Measurements from ENCODE around the gene RAB3GAP1.

RAB3GAP1 gene

DNA sequence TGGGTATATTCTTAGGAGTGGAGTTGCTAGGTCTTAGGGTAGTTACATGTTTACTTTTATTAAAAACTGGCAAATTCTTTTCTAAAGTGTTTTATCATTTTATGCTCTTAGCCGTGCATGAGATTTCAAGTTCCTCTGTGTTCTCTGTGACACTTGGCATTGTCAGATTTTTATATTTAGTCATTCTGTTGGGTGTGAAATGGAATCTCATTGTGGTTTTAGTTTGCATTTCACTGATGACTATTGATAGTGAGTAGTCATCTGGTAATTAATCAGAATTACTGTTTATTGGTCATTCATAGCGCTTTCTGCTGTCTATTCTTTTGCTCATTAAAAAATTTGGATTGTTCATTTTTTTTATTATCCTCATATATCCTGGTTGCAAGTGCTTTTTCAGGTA is 34.1 kb downstream of the RAB3GAP1 start:
- TF ChIP-seq, protein P1, sequence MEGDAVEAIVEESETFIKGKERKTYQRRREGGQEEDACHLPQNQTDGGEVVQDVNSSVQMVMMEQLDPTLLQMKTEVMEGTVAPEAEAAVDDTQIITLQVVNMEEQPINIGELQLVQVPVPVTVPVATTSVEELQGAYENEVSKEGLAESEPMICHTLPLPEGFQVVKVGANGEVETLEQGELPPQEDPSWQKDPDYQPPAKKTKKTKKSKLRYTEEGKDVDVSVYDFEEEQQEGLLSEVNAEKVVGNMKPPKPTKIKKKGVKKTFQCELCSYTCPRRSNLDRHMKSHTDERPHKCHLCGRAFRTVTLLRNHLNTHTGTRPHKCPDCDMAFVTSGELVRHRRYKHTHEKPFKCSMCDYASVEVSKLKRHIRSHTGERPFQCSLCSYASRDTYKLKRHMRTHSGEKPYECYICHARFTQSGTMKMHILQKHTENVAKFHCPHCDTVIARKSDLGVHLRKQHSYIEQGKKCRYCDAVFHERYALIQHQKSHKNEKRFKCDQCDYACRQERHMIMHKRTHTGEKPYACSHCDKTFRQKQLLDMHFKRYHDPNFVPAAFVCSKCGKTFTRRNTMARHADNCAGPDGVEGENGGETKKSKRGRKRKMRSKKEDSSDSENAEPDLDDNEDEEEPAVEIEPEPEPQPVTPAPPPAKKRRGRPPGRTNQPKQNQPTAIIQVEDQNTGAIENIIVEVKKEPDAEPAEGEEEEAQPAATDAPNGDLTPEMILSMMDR (IDR thresholded peaks at IDR 0.05), result no peak

DNA sequence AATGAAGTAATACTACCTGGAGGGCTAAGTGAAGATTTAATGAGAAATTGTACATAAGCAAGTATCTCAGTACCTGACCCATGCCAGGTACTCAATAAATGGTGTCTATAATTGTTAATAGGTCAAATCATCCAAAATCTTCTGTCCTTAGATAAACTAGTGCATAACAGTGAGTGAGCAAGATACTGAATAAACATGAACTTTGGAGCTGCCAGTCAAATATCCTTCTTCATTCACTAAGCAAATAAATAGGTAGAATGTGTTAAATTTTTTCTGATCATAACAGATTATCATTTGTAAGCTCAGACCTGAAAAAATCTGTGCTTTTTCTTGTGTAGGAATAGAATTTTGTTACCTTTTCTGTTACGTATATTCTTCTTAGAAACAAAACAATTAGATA is 39.6 kb downstream of the RAB3GAP1 start:
- TF ChIP-seq, protein P1 (IDR thresholded peaks at IDR 0.05), result no peak

DNA sequence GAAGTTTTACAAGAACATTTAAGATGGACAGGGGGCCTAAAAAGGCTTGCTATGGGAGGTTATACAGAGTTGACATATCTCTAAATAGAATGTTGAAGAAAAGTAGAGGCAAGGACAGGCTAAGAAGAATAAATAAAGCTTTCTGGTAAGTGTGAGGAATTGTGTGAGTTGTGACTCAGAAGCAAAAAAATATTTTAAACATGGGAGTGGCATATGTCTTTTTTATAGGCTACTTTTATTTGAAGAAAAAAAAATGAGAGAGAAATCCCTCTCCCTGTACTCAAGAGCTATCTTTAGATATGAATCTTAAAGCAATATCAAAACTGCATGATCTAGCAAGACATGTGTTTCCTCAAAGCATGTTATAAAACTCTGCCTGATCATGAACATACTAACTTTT is 41.1 kb downstream of the RAB3GAP1 start:
- TF ChIP-seq, protein P1 (IDR thresholded peaks at IDR 0.05), result no peak

DNA sequence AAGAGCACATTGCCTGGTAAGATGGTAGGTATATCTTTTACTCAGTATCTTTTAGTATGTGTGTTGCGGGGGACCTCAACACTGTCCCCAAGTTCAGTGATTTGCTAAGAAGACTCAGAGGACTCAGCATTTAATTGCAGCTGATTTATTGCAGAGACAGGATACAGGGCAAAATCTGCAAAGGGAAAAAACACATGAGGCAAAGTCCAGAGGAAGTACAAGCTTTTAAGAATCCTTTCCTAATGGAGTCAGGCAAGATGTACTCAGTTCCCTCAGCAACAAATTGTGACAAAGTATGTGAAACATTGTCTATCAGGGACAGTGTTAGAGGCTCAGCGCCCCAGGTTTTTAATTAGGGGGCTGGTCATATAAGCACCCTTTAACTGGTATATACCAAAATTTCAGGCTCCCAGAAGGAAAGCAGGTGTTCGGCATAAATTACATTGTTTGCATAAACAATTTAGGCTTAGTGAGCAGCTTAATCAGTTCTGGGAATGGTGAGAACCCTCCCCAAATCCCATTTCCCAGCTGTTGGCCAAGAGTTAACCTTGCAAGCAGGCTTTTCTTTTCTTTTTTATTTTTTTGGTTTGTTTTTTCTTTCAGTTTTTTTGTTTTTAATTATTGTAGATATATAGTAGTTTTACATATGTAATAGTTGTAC is 41.7 kb downstream of the RAB3GAP1 start:
- TF ChIP-seq, protein P1 (IDR thresholded peaks at IDR 0.05), result no peak

DNA sequence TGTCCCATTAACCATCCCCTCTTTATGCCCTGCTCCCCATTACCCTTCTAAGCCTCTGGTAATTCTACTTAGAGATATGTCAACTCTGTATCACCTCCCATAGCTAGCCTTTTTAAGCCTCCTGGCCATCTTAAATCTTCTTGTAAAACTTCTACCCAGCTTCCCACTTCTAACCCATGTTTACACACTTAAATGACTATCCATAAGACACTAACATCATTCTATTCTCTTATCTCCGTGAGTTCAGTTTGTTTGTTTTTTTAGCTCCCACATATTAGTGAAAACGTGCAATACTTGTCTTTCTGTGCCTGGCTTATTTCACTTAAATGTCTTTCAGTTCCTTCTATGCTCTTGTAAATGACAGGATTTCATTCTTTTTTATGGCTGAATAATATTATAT is 42.4 kb downstream of the RAB3GAP1 start:
- TF ChIP-seq, protein P1 (IDR thresholded peaks at IDR 0.05), result no peak

DNA sequence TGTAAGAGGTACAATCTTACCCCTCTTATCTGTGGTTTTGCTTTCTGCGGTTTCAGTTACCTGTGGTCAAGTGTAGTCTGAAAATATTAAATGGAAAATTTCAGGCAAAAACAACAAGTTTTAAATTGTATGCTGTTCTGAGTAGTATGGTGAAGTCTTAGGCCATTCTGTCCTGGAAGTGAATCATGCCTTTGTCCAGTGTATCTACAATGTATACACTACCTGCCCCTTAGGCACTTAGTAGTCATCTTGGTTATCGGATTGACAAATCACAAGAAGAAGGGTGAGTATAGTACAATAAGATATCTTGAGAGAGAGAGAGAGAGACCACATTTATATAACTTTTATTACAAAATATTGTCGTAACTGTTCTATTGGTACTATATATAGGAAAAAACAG is 43.5 kb downstream of the RAB3GAP1 start:
- TF ChIP-seq, protein P1 (IDR thresholded peaks at IDR 0.05), result no peak

DNA sequence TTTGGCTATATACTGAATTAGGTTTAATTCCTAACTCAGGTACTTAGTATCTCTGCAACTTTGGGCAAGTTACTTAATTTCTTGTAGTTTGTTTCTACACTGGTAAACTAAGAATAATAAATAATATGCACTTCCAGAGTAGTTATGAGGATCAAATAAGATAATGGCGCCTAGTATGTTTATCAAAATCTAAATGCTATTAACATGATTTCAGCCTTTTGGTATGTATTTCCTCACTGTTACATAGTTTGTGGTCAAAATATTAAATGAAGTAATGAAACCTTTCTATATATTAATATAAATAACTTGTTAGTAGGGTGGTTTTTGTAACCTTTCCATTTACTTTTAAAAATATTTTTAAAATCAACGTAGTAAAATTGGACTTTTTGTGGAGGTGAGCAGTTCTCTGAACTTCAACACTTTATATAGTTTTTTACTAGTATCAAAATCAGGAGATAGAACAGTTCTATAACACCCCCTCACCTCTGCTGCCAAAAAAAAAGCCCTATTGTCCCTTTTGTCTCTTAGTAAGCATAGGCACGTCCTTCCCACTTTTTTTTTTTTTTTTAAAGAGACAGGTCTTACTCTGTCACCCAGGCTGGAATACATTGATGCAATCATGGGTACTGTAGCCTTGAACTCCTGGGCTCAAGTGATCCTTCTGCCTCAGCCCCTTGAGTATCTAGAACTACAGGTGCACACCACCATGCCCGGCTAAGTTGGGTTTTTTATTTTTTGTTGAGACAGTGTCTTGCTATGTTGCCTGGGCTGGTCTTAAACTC is 44.8 kb downstream of the RAB3GAP1 start:
- TF ChIP-seq, protein P1 (IDR thresholded peaks at IDR 0.05), result no peak
